ENCODE results near the gene MROH2B. TPM values are rescaled to one million over a fixed set of nuclear protein-coding genes. Genes with fewer than 3 reads are reported as not detected.
A peak's percentile ranks its signal among the peaks of the same experiment; 100 is the strongest.

MROH2B gene
- total RNA-seq, 1 experiment from 2014 or later, result not detected

DNA sequence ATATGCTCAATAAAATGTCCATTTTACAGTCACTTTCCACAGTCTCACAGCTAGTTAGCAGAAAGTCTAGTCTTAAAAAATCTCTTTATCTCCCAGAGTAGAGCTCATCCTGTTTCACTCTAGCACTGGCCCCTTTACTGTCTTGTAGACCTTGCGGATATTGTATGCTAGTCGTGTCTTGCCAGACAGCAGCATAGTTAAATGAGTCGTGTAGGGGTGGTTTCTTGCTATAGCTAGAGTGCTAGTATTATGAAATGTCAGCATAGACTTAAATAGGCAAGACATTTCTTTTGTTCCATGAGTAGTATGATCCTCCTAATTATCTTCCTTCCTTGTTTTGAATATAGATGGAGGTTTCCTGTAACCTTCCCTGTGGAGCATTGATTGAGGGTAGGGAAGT is 84.5 kb downstream of the MROH2B start:
- in situ Hi-C loops (cut with HindIII; ENCODE audit: low pct_unique_long_range_greater_than_20kb, low sequenced_read_pairs), result no loop called here
- DNase-seq (ENCODE audit: low read depth, low spot score), result no peak

- in situ Hi-C loops (cut with HindIII; ENCODE audit: low pct_unique_long_range_greater_than_20kb, low sequenced_read_pairs), result no loop called here
- DNase-seq (ENCODE audit: low read depth, low spot score), result no peak
Observed at GRCh38 chr5:40985501-40985900, 85.6 kb downstream of the MROH2B start.

GRCh38 chr5:40984884-40985283 is 86.3 kb downstream of the MROH2B start:
- in situ Hi-C loops (cut with HindIII; ENCODE audit: low pct_unique_long_range_greater_than_20kb, low sequenced_read_pairs), result no loop called here
- no peak for DNase-seq (ENCODE audit: low read depth, low spot score)

GRCh38 chr5:40983781-40984180 is 87.4 kb downstream of the MROH2B start:
- in situ Hi-C loops (cut with HindIII; ENCODE audit: low pct_unique_long_range_greater_than_20kb, low sequenced_read_pairs), result no loop called here
- DNase-seq (ENCODE audit: low read depth, low spot score), result no peak

DNA sequence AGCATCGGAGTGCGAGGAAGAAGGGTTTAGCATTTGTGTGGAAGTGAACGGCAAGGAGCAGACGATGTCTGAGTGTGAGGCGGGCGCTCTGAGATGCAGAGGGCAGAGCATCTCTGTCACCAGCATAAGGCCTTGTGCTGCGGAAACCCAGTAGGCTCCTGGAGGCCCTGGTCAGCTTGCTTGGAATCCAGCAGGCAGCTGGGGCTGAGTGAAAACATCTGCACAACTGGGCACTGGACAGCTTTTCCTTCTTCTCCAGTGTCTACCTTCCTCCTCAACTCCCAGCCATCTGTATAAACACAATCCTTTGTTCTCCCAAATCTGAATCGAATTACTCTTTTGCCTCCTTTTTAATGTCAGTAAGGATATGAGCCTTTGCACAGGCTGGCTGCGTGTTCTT is 89.7 kb downstream of the MROH2B start:
- in situ Hi-C loops (cut with HindIII; ENCODE audit: low pct_unique_long_range_greater_than_20kb, low sequenced_read_pairs), result no loop called here
- DNase-seq (ENCODE audit: low read depth, low spot score), result no peak

DNA sequence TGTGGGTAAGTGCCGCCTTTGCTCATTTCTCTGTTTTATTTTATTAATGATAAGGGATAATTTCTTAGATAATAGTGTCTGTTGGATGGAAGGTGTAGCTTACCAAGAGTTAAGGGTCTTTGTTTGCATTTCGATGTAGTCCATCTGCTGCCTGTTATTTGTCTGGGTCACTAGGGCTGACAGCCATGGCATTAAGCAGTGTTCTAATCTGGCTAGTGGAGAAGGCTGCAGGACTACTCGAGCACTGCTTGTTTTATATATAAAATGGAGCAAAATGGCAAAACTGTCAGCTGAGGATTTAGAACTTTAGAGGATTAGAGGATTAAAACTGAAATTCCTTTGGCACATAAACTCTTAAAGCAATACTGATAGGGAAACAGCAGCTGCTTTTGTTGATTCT is 94.3 kb downstream of the MROH2B start:
- in situ Hi-C loops (cut with HindIII; ENCODE audit: low pct_unique_long_range_greater_than_20kb, low sequenced_read_pairs), result no loop called here
- DNase-seq (ENCODE audit: low read depth, low spot score), result no peak

- DNase-seq (ENCODE audit: low read depth, low spot score), result no peak
- in situ Hi-C loops (cut with HindIII; ENCODE audit: low pct_unique_long_range_greater_than_20kb, low sequenced_read_pairs), result no loop called here
Observed at GRCh38 chr5:40976041-40976440, 95.1 kb downstream of the MROH2B start.

DNA sequence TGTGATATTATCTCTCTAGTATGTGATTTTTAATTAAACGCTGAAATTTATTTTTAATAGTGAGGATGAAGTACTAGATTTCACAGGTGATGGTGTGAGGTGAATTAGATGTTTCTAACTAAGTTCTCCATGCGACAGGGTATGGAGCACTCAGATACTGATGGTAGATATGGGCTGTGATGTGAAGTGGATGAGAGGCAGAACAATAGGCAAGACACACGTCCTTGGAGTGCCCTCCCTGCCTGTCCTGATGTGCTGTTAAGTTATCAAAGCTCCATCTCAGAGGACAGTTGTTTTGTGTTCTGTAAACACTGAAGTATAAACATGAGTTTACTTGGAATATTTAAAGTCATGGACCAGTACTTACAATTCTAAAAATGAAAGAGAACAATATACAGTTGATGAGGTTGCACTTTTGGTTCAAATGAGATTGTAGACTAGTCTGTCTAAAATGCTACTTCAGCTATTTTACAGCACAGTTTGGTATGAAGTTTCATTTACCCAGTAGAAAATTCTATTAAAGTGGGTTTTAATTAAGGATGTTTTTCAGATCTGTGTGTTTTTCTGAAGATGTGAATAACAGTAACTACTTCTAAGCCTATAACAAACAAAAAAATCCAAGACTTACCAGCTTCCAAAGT is 97.7 kb downstream of the MROH2B start:
- DNase-seq (ENCODE audit: low read depth, low spot score), result no peak
- in situ Hi-C loops (cut with HindIII; ENCODE audit: low pct_unique_long_range_greater_than_20kb, low sequenced_read_pairs), result no loop called here

DNA sequence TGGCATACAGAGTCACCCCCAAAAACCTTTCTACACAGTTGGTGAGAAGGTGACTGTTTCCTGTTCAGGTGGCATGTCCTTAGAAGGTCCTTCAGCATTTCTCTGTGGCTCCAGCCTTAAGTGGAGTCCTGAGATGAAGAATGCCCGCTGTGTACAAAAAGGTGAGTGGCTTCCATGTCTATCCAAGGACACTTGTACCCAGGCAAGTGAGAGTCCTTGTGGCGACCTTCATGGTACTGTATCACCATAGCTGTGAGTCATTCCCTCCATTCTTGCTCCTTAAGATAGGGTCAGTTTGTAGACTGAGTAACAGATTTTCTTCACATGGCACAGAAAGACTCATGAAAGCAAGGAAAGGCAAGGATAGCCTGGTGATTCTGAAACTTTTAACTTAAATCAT is 98.7 kb downstream of the MROH2B start:
- no peak for DNase-seq (ENCODE audit: low read depth, low spot score)
- in situ Hi-C loops (cut with HindIII; ENCODE audit: low pct_unique_long_range_greater_than_20kb, low sequenced_read_pairs), result no loop called here

GRCh38 chr5:40962207-40962955 is 108.8 kb downstream of the MROH2B start:
- DNase-seq (ENCODE audit: low read depth, low spot score), result peak; percentile 51
- in situ Hi-C loops (cut with HindIII; ENCODE audit: low pct_unique_long_range_greater_than_20kb, low sequenced_read_pairs), result no loop called here

DNA sequence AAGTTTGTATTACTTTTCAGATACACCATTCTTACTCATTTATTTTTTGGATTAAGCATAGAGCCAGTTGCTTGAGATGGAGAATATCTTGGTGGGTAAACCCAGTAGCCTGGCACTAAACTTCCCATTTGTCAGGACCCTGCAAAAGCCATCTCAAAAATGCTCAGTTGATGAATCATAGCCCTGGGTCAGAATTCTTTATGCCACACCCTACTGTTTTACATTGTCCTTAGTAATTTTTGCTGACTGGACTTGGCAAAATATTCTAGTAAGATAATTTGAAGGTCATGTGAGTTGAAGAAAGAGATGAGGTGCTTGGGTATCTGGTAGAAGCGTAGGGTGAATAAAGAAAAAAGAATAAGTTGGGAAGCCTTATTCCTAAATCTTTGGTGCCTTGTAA is 111.1 kb downstream of the MROH2B start:
- no peak for DNase-seq (ENCODE audit: low read depth, low spot score)
- in situ Hi-C loops (cut with HindIII; ENCODE audit: low pct_unique_long_range_greater_than_20kb, low sequenced_read_pairs), result no loop called here

DNA sequence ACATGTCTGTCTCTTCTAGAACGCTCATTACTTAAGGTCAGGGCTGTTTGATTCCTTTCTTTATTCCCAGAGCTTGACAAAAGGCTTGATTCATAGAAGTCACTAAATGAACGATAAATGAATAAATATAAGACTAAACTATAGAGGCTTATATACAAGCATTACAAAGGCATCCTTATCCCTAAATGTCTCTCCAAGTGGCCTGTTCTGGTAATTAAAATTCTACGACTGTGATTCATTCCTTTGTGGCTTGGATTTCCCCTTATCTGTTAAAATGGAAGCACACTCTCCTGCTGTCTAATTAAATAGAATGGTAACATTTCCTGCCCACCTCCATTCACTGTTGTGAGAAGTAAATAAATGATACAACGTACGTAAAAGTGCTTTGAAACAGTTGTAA is 112.3 kb downstream of the MROH2B start:
- DNase-seq (ENCODE audit: low read depth, low spot score), result peak; percentile 76
- in situ Hi-C loops (cut with HindIII; ENCODE audit: low pct_unique_long_range_greater_than_20kb, low sequenced_read_pairs), result no loop called here

- DNase-seq (ENCODE audit: low read depth, low spot score), result no peak
- in situ Hi-C loops (cut with HindIII; ENCODE audit: low pct_unique_long_range_greater_than_20kb, low sequenced_read_pairs), result no loop called here
Observed at GRCh38 chr5:40957048-40957447, 114.1 kb downstream of the MROH2B start.

- DNase-seq (ENCODE audit: low read depth, low spot score), result no peak
- in situ Hi-C loops (cut with HindIII; ENCODE audit: low pct_unique_long_range_greater_than_20kb, low sequenced_read_pairs), result no loop called here
Observed at GRCh38 chr5:40955313-40955712, 115.8 kb downstream of the MROH2B start.

Small RNAs within 50 kb of the gene (small RNA-seq; reads per million reads assigned to genes)
- gene AC114967.1, result 0 reads per million in 2 experiments

Other genes with a start within 250 kb of the MROH2B start
- 4,634 and 5,256 TPM in 2 replicates for gene RPL37, start 236.1 kb downstream of the MROH2B start, total RNA-seq (2014; rRNA removed; shearing (Covaris generic))
- 4.0 and 4.8 TPM in 2 replicates for gene CARD6, start 230.0 kb downstream of the MROH2B start, total RNA-seq (2014; rRNA removed; shearing (Covaris generic))
- 0.61 and 4.0 TPM in 2 replicates for gene C7, start 161.8 kb downstream of the MROH2B start, total RNA-seq (2014; rRNA removed; shearing (Covaris generic))
- not detected in 2 replicates for gene C6, start 142.2 kb upstream of the MROH2B start, total RNA-seq (2014; rRNA removed; shearing (Covaris generic))